ENCODE results near the gene FAM186B. TPM values are rescaled to one million over a fixed set of nuclear protein-coding genes. Genes with fewer than 3 reads are reported as not detected.

Gene FAM186B
- total RNA-seq, 4 donors from 2014 or later: 0.21 to 0.77 (median 0.30) TPM; not detected in 1

- no peaks in the 10 kb centered on the region for H3K9me3 ChIP-seq
- H3K4me1 ChIP-seq: no peaks in the 10 kb centered on the region
- TF ChIP-seq POLR2A (IDR thresholded peaks at IDR 0.05) (no peak), CTCF (IDR thresholded peaks at IDR 0.05) (no peak)
- no peaks in the 10 kb centered on the region for H3K27me3 ChIP-seq
- intact Hi-C loops (cut with DNase I; ENCODE audit: low total_unique reads): no loop called here
- no peaks in the 10 kb centered on the region for H3K36me3 ChIP-seq
- no peak overlapping the region for H3K4me3 ChIP-seq
- DNase-seq: no peak
- H3K27ac ChIP-seq: no peak overlapping the region
Observed at GRCh38 chr12:49549735-49550692, 55.4 kb downstream of the FAM186B start.

GRCh38 chr12:49548822-49549648 is 56.4 kb downstream of the FAM186B start:
- DNase-seq: no peak
- TF ChIP-seq POLR2A (IDR thresholded peaks at IDR 0.05) (no peak), CTCF (IDR thresholded peaks at IDR 0.05) (peak in 3 of 4 experiments; percentile 10 to 38 (median 21))
- Histone ChIP-seq H3K4me1 (no peaks in the 10 kb centered on the region), H3K27me3 (no peaks in the 10 kb centered on the region), H3K36me3 (no peaks in the 10 kb centered on the region), H3K9me3 (no peaks in the 10 kb centered on the region), H3K27ac (no peak overlapping the region), H3K4me3 (peak overlapping the region; percentile 13 to 20)
- intact Hi-C loops (cut with DNase I; ENCODE audit: low total_unique reads): no loop called here

- no peaks in the 10 kb centered on the region for H3K27me3 ChIP-seq
- no peak for DNase-seq
- intact Hi-C loops (cut with DNase I; ENCODE audit: low total_unique reads): no loop called here
- no peaks in the 10 kb centered on the region for H3K9me3 ChIP-seq
- H3K27ac ChIP-seq: no peak overlapping the region
- H3K36me3 ChIP-seq: no peaks in the 10 kb centered on the region
- H3K4me1 ChIP-seq: no peaks in the 10 kb centered on the region
- H3K4me3 ChIP-seq: peak overlapping the region; percentile 13 to 20
- TF ChIP-seq CTCF (IDR thresholded peaks at IDR 0.05) (no peak), POLR2A (IDR thresholded peaks at IDR 0.05) (no peak)
Observed at GRCh38 chr12:49548481-49548821, 57.0 kb downstream of the FAM186B start.

GRCh38 chr12:49547090-49547690 is 58.2 kb downstream of the FAM186B start:
- no peak for TF ChIP-seq CTCF (IDR thresholded peaks at IDR 0.05)
- no peak for TF ChIP-seq POLR2A (IDR thresholded peaks at IDR 0.05)
- H3K4me3 ChIP-seq: no peak overlapping the region
- DNase-seq: no peak
- no peaks in the 10 kb centered on the region for H3K4me1 ChIP-seq
- H3K27me3 ChIP-seq: no peaks in the 10 kb centered on the region
- intact Hi-C loops (cut with DNase I; ENCODE audit: low total_unique reads): no loop called here
- H3K9me3 ChIP-seq: no peaks in the 10 kb centered on the region
- no peak overlapping the region for H3K27ac ChIP-seq
- H3K36me3 ChIP-seq: no peaks in the 10 kb centered on the region
